ENCODE data around the gene SLC43A3. TPM values are rescaled to one million over a fixed set of nuclear protein-coding genes. Genes with fewer than 3 reads are reported as not detected.

The SLC43A3 gene
- total RNA-seq, 2 experiments from 2014 or later: 41.3 to 62.1 TPM

- Histone ChIP-seq H3K27ac (ENCODE audit: low read depth, low read length, poor library complexity, severe bottlenecking) (no peak overlapping the region), H3K9me3 (ENCODE audit: low read length) (no peaks in the 10 kb centered on the region), H4K20me1 (ENCODE audit: insufficient read depth, low read length) (no peaks in the 10 kb centered on the region), H3K36me3 (ENCODE audit: insufficient read depth, low read length) (no peaks in the 10 kb centered on the region), H3K79me2 (ENCODE audit: insufficient read depth, low read depth, low read length) (no peaks in the 10 kb centered on the region), H3K4me2 (ENCODE audit: low read length) (no peak overlapping the region), H2AFZ (ENCODE audit: low read length) (no peak overlapping the region), H3K9me2 (ENCODE audit: insufficient read depth, low read length) (no peaks in the 10 kb centered on the region), H3K4me1 (ENCODE audit: insufficient read depth, low read length, poor library complexity, severe bottlenecking) (peaks cover 10% of the 10 kb centered on the region), H3K4me3 (ENCODE audit: low read depth, low read length, poor library complexity, severe bottlenecking) (no peak overlapping the region)
- DNase-seq (ENCODE audit: low spot score): no peak
- TF ChIP-seq EZH2phosphoT487 (IDR thresholded peaks at IDR 0.05; ENCODE audit: borderline replicate concordance, low read depth, low read length): no peak
- no peak for TF ChIP-seq CTCF (conservative IDR thresholded peaks at IDR 0.05; ENCODE audit: low read length)
- POLR2A ChIA-PET: no interaction called here
- intact Hi-C loops (cut with micrococcal nuclease; ENCODE audit: unreplicated experiment): loop anchor here (10.0 kb wide), 1 partner anchor 1050 kb away; no protein-coding TSS in a partner anchor
- CTCF ChIA-PET (ENCODE audit: unreplicated experiment): interaction anchor here (0.7 kb wide), 1 partner anchor 10 kb away, joined by 3 read pairs; no protein-coding TSS in a partner anchor
- no TSS peak for BruUV-seq (replicated peaks)
Observed at GRCh38 chr11:57464539-57465181, 37.7 kb upstream of the SLC43A3 start.

GRCh38 chr11:57463671-57464538 is 37.0 kb upstream of the SLC43A3 start:
- POLR2A ChIA-PET: no interaction called here

More at GRCh38 chr11:57463671-57464538, 37.0 kb upstream of the SLC43A3 start:
- H3K79me2 ChIP-seq (ENCODE audit: insufficient read depth, low read depth, low read length): no peaks in the 10 kb centered on the region
- H3K27ac ChIP-seq (ENCODE audit: low read depth, low read length, poor library complexity, severe bottlenecking): no peak overlapping the region
- no peak overlapping the region for H2AFZ ChIP-seq (ENCODE audit: low read length)
- H3K9me2 ChIP-seq (ENCODE audit: insufficient read depth, low read length): no peaks in the 10 kb centered on the region
- H3K4me2 ChIP-seq (ENCODE audit: low read length): no peak overlapping the region
- CTCF ChIA-PET (ENCODE audit: unreplicated experiment): interaction anchor here (0.6 to 0.7 kb wide), 3 partner anchors 11 to 127 kb away, joined by 3 to 8 read pairs (median 3); no protein-coding TSS in a partner anchor
- peaks cover 18% of the 10 kb centered on the region for H3K4me1 ChIP-seq (ENCODE audit: insufficient read depth, low read length, poor library complexity, severe bottlenecking)
- no TSS peak for BruUV-seq (replicated peaks)
- TF ChIP-seq EZH2phosphoT487 (IDR thresholded peaks at IDR 0.05; ENCODE audit: borderline replicate concordance, low read depth, low read length) (no peak), CTCF (conservative IDR thresholded peaks at IDR 0.05; ENCODE audit: low read length) (no peak)
- no peaks in the 10 kb centered on the region for H4K20me1 ChIP-seq (ENCODE audit: insufficient read depth, low read length)
- H3K36me3 ChIP-seq (ENCODE audit: insufficient read depth, low read length): no peaks in the 10 kb centered on the region
- H3K4me3 ChIP-seq (ENCODE audit: low read depth, low read length, poor library complexity, severe bottlenecking): no peak overlapping the region
- intact Hi-C loops (cut with micrococcal nuclease; ENCODE audit: unreplicated experiment): loop anchor here (10.0 kb wide), 1 partner anchor 1051 kb away; no protein-coding TSS in a partner anchor
- H3K9me3 ChIP-seq (ENCODE audit: low read length): no peaks in the 10 kb centered on the region
- no peak for DNase-seq (ENCODE audit: low spot score)
